Stimulated activated CD4-positive, alpha-beta T cell treated with anti-CD3 and anti-CD28 coated beads, Interleukin-2, amount 100 ng/mL, for 48 hours (primary cell): ENCODE results near the gene TBX20.
"Not testable (repeated sequence)": the region's sequence is repeated elsewhere in the genome, so short reads cannot be mapped to it uniquely, and the experiment has no call there.

ENCODE experiments used
- DNase-seq, 2 donors: peaks; one replicate each; pipeline ENCODE4 v3.0.0-alpha.2; 2020

TBX20 gene

GRCh38 chr7:35215063-35215462 is 38.8 kb downstream of the TBX20 start:
- DNase-seq: not testable (repeated sequence)

- DNase-seq: not testable (repeated sequence)
Measured at GRCh38 chr7:35206924-35207323, 47.0 kb downstream of the TBX20 start.

GRCh38 chr7:35204850-35205249 is 49.0 kb downstream of the TBX20 start:
- not testable (repeated sequence) for DNase-seq

GRCh38 chr7:35204031-35204430 is 49.9 kb downstream of the TBX20 start:
- DNase-seq: not testable (repeated sequence)

GRCh38 chr7:35202353-35202752 is 51.5 kb downstream of the TBX20 start:
- not testable (repeated sequence) for DNase-seq

- not testable (repeated sequence) for DNase-seq
Measured at GRCh38 chr7:35200170-35200569, 53.7 kb downstream of the TBX20 start.

GRCh38 chr7:35198370-35199140 is 55.3 kb downstream of the TBX20 start:
- not testable (repeated sequence) for DNase-seq

- DNase-seq: not testable (repeated sequence)
Measured at GRCh38 chr7:35191571-35191970, 62.3 kb downstream of the TBX20 start.

- DNase-seq: not testable (repeated sequence)
Measured at GRCh38 chr7:35190146-35190773, 63.6 kb downstream of the TBX20 start.

GRCh38 chr7:35186751-35187150 is 67.1 kb downstream of the TBX20 start:
- peak in 1 of 2 donors; percentile 0 for DNase-seq

- DNase-seq: peak in 1 of 2 donors; percentile 3
Measured at GRCh38 chr7:35185908-35186731, 67.8 kb downstream of the TBX20 start.

GRCh38 chr7:35185578-35185907 is 68.4 kb downstream of the TBX20 start:
- DNase-seq: not testable (repeated sequence)

- not testable (repeated sequence) for DNase-seq
Measured at GRCh38 chr7:35184961-35185360, 68.9 kb downstream of the TBX20 start.

- DNase-seq: not testable (repeated sequence)
Measured at GRCh38 chr7:35183873-35184503, 69.9 kb downstream of the TBX20 start.

GRCh38 chr7:35180665-35181064 is 73.2 kb downstream of the TBX20 start:
- not testable (repeated sequence) for DNase-seq

GRCh38 chr7:35173176-35173575 is 80.7 kb downstream of the TBX20 start:
- not testable (repeated sequence) for DNase-seq

GRCh38 chr7:35172131-35172530 is 81.8 kb downstream of the TBX20 start:
- DNase-seq: not testable (repeated sequence)

- DNase-seq: not testable (repeated sequence)
Measured at GRCh38 chr7:35167658-35168057, 86.2 kb downstream of the TBX20 start.

GRCh38 chr7:35167158-35167557 is 86.7 kb downstream of the TBX20 start:
- DNase-seq: not testable (repeated sequence)

GRCh38 chr7:35161059-35161740 is 92.7 kb downstream of the TBX20 start:
- not testable (repeated sequence) for DNase-seq
